Measurements from ENCODE around the gene TPM2.

DNA sequence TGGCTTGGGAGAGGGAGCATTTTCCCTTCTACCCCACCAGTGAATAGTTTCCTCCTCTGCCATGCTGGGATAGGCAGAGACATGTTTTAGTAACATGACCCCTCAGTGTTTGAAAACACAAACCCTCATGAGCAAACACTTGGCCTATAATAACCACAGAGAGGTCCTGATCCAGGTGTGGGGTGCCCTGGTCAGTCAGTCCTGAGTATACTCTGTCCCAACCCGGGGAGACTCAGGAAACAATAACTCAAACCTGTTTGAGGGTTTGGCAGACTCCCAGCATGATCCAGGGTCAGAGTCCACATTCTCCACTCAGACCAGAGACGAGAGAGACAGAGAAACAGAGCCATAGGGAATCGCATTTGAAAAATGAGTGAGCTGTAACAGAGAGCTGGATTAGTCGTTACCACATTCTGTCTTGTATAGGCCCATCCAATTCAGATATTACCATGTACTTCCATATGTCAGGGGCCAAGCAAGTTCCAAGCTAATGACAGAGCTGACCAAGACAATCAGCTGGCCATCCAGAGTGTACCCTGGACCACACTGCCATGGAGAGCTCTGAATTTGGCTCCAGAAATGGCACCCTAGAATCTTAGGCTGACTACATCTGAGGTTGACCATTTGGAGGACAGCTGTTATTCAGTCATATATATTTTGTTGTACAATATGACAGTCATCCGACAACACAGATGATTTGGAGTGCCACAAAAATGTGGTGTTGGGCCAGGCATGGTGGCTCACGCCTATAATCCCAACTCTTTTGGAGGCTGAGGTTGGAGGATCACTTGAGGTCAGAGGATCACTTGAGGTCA is 20.2 kb downstream of the TPM2 start:
- TF ChIP-seq, protein P1, sequence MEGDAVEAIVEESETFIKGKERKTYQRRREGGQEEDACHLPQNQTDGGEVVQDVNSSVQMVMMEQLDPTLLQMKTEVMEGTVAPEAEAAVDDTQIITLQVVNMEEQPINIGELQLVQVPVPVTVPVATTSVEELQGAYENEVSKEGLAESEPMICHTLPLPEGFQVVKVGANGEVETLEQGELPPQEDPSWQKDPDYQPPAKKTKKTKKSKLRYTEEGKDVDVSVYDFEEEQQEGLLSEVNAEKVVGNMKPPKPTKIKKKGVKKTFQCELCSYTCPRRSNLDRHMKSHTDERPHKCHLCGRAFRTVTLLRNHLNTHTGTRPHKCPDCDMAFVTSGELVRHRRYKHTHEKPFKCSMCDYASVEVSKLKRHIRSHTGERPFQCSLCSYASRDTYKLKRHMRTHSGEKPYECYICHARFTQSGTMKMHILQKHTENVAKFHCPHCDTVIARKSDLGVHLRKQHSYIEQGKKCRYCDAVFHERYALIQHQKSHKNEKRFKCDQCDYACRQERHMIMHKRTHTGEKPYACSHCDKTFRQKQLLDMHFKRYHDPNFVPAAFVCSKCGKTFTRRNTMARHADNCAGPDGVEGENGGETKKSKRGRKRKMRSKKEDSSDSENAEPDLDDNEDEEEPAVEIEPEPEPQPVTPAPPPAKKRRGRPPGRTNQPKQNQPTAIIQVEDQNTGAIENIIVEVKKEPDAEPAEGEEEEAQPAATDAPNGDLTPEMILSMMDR (IDR thresholded peaks at IDR 0.05; ENCODE audit: low read depth, low read length): no peak
- no peak for TF ChIP-seq EZH2phosphoT487 (IDR thresholded peaks at IDR 0.05; ENCODE audit: low read depth)

Measured in OCI-LY3 (cell line).